SU-DHL-6 (cell line): ENCODE measurements around the gene RPRD1B.

Experiments
- H2AFZ ChIP-seq: fragments of 200-600 bp; sonication (generic); 2 replicates; pipeline ENCODE4 v1.6.1; 2014; ENCODE audit warnings: low read depth, mild to moderate bottlenecking, moderate library complexity, mixed read lengths, antibody characterized with exemption, low read length; ENCODE audit not compliant: severe bottlenecking
- H3F3A ChIP-seq: fragments of 200-600 bp; shearing (Covaris generic); 2 replicates; pipeline ENCODE4 v1.6.0; 2016; ENCODE audit warnings: antibody characterized with exemption, mild to moderate bottlenecking; ENCODE audit not compliant: insufficient read depth
- H3K27ac ChIP-seq: fragments of 200-600 bp; sonication (generic); 2 replicates; pipeline ENCODE4 v1.5.1; 2016; ENCODE audit warnings: low read depth, mild to moderate bottlenecking, low read length, moderate library complexity, mixed read lengths
- H3K27me3 ChIP-seq: fragments of 200-600 bp; sonication (generic), shearing (Covaris generic); 2 replicates; pipeline ENCODE4 v1.6.0; 2014; ENCODE audit warnings: mild to moderate bottlenecking, low read length
- H3K36me3 ChIP-seq: fragments of 200-600 bp; sonication (generic); 2 replicates; pipeline ENCODE4 v1.6.1; 2014; ENCODE audit warnings: mild to moderate bottlenecking, low read length, mixed read lengths
- H3K4me2 ChIP-seq: fragments of 300-600, 200-600 bp; shearing (Covaris generic), sonication (generic); 2 replicates; pipeline ENCODE4 v1.6.0; 2014; ENCODE audit warnings: low read length, low read depth, mild to moderate bottlenecking; ENCODE audit not compliant: poor library complexity, severe bottlenecking
- H3K4me3 ChIP-seq: fragments of 200-600 bp; sonication (generic); 2 replicates; pipeline ENCODE4 v1.5.1; 2014; ENCODE audit warnings: antibody characterized with exemption, low read length, mild to moderate bottlenecking, mixed read lengths; ENCODE audit not compliant: insufficient read depth, poor library complexity, severe bottlenecking
- H3K79me2 ChIP-seq: fragments of 200-600 bp; sonication (generic); 2 replicates; pipeline ENCODE4 v1.6.1; 2014; ENCODE audit warnings: mild to moderate bottlenecking, low read length, moderate library complexity; ENCODE audit not compliant: insufficient read depth
- H3K9ac ChIP-seq: fragments of 200-600 bp; sonication (generic); 2 replicates; pipeline ENCODE4 v1.7.0; 2014; ENCODE audit warnings: mild to moderate bottlenecking, low read length
- H3K9me2 ChIP-seq: fragments of 200-600 bp; sonication (generic); replicated peaks from 2 replicates; pipeline ENCODE4 v1.6.1; 2014; ENCODE audit warnings: low read length; ENCODE audit not compliant: insufficient read depth
- H3K9me3 ChIP-seq: fragments of 200-600 bp; sonication (generic); 2 replicates; pipeline ENCODE4 v1.6.1; 2014; ENCODE audit warnings: low read length, mixed read lengths; ENCODE audit not compliant: insufficient read depth
- H4K20me1 ChIP-seq: fragments of 200-600 bp; sonication (generic); 2 replicates; pipeline ENCODE4 v1.6.1; 2014; ENCODE audit warnings: low read depth, mild to moderate bottlenecking, antibody characterized with exemption, low read length, moderate library complexity, mixed read lengths
- EZH2phosphoT487 ChIP-seq: fragments of 200-600 bp; sonication (generic), shearing (Covaris generic); conservative IDR thresholded peaks from 2 replicates; pipeline ENCODE4 v1.6.1; 2018; ENCODE audit warnings: mild to moderate bottlenecking, antibody characterized with exemption, low read length, moderate library complexity, mixed read lengths
- TF ChIP-seq, protein P1 (sequence below): fragments of 200-600 bp; sonication (generic); IDR thresholded peaks from one replicate; pipeline ENCODE4 v1.5.1; 2017; ENCODE audit warnings: antibody characterized with exemption, mild to moderate bottlenecking, low read length, moderate library complexity; ENCODE audit not compliant: insufficient read depth, poor library complexity, severe bottlenecking

The RPRD1B gene

DNA sequence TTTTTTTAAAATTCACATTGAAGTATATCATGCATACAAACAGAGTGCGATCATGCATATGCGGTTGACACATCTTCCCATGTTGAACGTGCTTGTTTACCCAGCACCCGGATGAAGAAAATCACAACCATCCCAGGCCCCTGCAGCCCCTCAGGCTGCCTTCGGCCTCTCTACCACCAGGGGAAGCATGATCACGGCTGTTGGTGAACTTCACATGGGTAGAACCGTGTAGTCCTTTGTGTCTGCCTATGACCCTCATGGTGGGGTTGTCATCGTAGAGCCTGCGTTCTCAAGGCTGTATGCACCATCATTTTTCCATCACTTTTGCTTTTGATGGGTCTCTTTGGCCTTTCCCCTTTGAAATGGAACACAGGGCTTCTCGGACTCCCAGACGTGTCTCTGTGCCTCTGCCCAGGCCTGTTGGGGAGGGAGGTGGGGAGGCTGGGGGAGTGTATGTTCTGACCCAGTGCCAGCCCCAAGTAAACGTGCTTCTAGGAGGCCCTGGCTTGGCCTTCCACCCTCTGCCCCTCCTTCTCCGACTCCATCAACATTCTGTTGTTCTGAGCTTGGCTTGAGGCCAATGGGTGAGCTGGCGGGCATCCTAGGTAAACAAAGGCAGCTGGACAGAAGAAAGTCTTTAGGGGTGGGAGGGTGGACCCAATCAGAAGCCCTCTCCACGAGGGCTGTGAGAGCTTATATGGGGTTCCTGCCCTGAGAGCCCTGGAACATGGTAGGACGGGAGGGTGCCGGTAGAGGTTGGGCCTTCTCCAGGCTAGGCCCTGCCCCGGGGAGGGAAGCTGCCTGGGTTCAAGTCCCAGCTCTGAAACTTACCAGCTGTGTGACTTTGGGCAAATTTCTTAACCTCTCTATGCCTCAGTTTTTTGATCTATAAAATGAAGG, 91.9 kb downstream of the RPRD1B start:
- TF ChIP-seq EZH2phosphoT487: no peak
- TF ChIP-seq, protein P1, sequence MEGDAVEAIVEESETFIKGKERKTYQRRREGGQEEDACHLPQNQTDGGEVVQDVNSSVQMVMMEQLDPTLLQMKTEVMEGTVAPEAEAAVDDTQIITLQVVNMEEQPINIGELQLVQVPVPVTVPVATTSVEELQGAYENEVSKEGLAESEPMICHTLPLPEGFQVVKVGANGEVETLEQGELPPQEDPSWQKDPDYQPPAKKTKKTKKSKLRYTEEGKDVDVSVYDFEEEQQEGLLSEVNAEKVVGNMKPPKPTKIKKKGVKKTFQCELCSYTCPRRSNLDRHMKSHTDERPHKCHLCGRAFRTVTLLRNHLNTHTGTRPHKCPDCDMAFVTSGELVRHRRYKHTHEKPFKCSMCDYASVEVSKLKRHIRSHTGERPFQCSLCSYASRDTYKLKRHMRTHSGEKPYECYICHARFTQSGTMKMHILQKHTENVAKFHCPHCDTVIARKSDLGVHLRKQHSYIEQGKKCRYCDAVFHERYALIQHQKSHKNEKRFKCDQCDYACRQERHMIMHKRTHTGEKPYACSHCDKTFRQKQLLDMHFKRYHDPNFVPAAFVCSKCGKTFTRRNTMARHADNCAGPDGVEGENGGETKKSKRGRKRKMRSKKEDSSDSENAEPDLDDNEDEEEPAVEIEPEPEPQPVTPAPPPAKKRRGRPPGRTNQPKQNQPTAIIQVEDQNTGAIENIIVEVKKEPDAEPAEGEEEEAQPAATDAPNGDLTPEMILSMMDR: no peak
- Histone ChIP-seq H3K27ac (no peak overlapping the region), H4K20me1 (no peaks in the 10 kb centered on the region), H3K9me2 (no peaks in the 10 kb centered on the region), H3K27me3 (no peaks in the 10 kb centered on the region), H3K4me2 (no peak overlapping the region), H3F3A (no peaks in the 10 kb centered on the region; the same call in 1 of the 2 replicates), H2AFZ (no peak overlapping the region), H3K9me3 (no peaks in the 10 kb centered on the region), H3K9ac (no peak overlapping the region), H3K36me3 (no peaks in the 10 kb centered on the region), H3K4me3 (no peak overlapping the region), H3K79me2 (no peaks in the 10 kb centered on the region)

DNA sequence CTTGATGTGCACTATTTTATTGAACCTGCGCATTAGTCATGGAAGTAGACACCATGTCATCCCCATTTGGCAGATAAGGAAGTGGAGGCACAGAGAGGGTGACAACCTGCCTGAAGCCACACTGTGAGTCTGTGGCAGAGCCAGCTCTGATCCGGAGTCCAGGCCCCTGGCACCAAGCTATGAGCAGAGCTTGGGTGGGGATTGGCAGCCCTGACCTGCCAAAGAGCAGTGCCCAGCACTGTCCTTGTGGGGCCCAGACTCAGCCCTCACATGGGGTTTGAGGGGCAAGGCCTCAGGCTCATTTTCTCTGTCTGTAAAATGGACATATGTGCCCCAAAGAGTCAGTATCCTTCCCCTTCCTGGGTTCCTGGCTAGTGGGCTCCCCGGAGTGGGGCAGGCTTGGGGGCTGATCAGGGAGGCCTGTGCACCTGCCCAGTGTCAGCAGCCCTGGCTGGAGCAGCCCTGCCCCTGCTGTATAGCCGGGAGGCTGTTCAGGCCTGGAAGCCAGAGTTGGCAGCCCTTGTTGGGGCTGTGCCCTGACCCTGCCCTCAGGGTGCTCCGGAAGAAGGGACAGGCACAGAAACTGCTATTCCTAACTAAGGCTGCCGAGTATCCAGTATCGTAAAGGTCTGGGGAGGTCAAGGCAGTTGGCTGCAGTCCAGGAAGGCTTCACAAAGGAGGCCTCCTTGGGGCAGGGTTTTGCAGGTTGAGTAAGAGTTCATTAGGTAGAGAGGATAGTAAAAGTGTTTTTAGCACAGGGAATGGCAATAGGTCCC, 92.8 kb downstream of the RPRD1B start:
- no peak overlapping the region for H3K4me3 ChIP-seq

DNA sequence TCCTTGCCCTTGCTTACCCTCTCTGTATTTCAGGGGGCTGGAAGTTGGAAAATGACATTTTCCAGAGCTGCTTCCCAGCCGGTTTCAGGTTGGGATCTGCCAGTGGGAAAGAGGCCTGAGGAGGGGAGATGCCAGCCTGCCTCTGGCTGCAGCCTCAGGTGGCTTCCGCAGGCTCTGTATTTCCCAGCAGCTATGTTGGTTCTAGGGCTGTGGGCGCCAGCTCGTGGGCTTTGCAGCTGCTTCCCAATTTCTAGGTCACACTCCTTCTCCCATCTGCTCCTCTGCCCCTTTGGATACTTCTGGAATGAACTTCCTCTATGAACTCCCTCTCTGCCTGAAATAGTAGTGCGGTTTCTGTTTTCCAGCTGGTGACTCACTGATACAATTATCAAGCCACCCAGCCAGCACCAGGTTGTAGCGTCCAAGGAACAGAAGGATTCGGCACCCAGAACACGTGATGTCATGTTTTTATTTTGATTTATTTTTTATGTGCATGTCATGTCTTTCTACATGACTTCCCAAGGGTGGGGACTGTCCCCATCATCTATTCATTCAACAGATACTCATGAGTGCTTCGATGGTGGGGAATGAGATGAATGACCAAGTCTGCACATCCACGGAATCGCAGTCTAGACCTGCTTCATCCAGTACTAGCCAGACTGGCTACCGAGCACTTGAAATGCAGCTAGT, 93.5 kb downstream of the RPRD1B start:
- no peak overlapping the region for H3K4me2 ChIP-seq
- H2AFZ ChIP-seq: no peak overlapping the region
- TF ChIP-seq, protein P1: no peak
- TF ChIP-seq EZH2phosphoT487: no peak
- H3K9ac ChIP-seq: no peak overlapping the region
- no peaks in the 10 kb centered on the region for H3K9me2 ChIP-seq
- H4K20me1 ChIP-seq: no peaks in the 10 kb centered on the region
- H3K36me3 ChIP-seq: no peaks in the 10 kb centered on the region
- H3K27me3 ChIP-seq: no peaks in the 10 kb centered on the region
- no peaks in the 10 kb centered on the region for H3K9me3 ChIP-seq
- no peaks in the 10 kb centered on the region; the same call in 1 of the 2 replicates for H3F3A ChIP-seq
- no peak overlapping the region for H3K4me3 ChIP-seq
- no peaks in the 10 kb centered on the region for H3K79me2 ChIP-seq
- no peak overlapping the region for H3K27ac ChIP-seq

More for the DNA sequence above, 92.8 kb downstream of the RPRD1B start:
- Histone ChIP-seq H4K20me1 (no peaks in the 10 kb centered on the region), H3K27ac (no peak overlapping the region), H3K9me2 (no peaks in the 10 kb centered on the region), H3K9ac (no peak overlapping the region), H3K79me2 (no peaks in the 10 kb centered on the region), H3K27me3 (no peaks in the 10 kb centered on the region), H2AFZ (no peak overlapping the region), H3F3A (no peaks in the 10 kb centered on the region; the same call in 1 of the 2 replicates), H3K9me3 (no peaks in the 10 kb centered on the region), H3K4me2 (no peak overlapping the region), H3K36me3 (no peaks in the 10 kb centered on the region)
- no peak for TF ChIP-seq EZH2phosphoT487
- TF ChIP-seq, protein P1: no peak
